Activated T-cell treated with anti-CD3 and anti-CD28 coated beads, Interleukin-2, amount 50 U/mL, for 4 hours (primary cell): ENCODE results near the gene CCDC138. TPM values are rescaled to one million over a fixed set of nuclear protein-coding genes. Genes with fewer than 3 reads are reported as not detected.

ENCODE experiments used
- ATAC-seq, 2 donors: fragments of 200-7000 bp; cut with Tn5 transposase; one replicate each; pipeline ENCODE4 v1.10.0; 2021
- DNase-seq: peaks from one replicate; pipeline ENCODE4 v3.0.0-alpha.2; 2020
- H3K27me3 Mint-ChIP-seq: one replicate; pipeline ENCODE4 v1.8.0; 2021; ENCODE audit warnings: low read depth, mixed read lengths
- H3K36me3 Mint-ChIP-seq: one replicate; pipeline ENCODE4 v1.8.0; 2022; ENCODE audit warnings: mixed read lengths; ENCODE audit not compliant: insufficient read depth
- H3K4me1 Mint-ChIP-seq: one replicate; pipeline ENCODE4 v1.8.0; 2021; ENCODE audit warnings: low read depth, mixed read lengths
- H3K4me3 Mint-ChIP-seq: one replicate; pipeline ENCODE4 v1.8.0; 2021; ENCODE audit warnings: mild to moderate bottlenecking, moderate library complexity, mixed read lengths
- H3K9me3 Mint-ChIP-seq: one replicate; pipeline ENCODE4 v1.8.0; 2021; ENCODE audit warnings: mixed read lengths
- total RNA-seq, 3 donors: library from RNA; stranded (reverse); gene quantifications; one replicate each; pipeline ENCODE4 v1.2.1, GENCODE V29; 2021

Gene CCDC138
- total RNA-seq, 3 donors from 2014 or later = 12.6 to 14.4 (median 12.7) TPM

- ATAC-seq (no peak), DNase-seq (no peak)
- Mint-ChIP-seq H3K4me1 (no peaks in the 10 kb centered on the region), H3K9me3 (peaks cover 24% of the 10 kb centered on the region), H3K4me3 (no peak overlapping the region), H3K36me3 (peaks cover 51% of the 10 kb centered on the region), H3K27me3 (no peaks in the 10 kb centered on the region)
Observed at GRCh38 chr2:108894766-108895165, 108.2 kb downstream of the CCDC138 start.

- Mint-ChIP-seq H3K36me3 (peaks cover 53% of the 10 kb centered on the region), H3K4me3 (no peak overlapping the region), H3K9me3 (peaks cover 22% of the 10 kb centered on the region), H3K4me1 (no peaks in the 10 kb centered on the region), H3K27me3 (no peaks in the 10 kb centered on the region)
- ATAC-seq = no peak
- DNase-seq = no peak
Observed at GRCh38 chr2:108895188-108895587, 108.6 kb downstream of the CCDC138 start.

GRCh38 chr2:108896741-108897140 is 110.2 kb downstream of the CCDC138 start:
- H3K4me3 Mint-ChIP-seq = no peak overlapping the region
- H3K9me3 Mint-ChIP-seq = peaks cover 17% of the 10 kb centered on the region
- no peaks in the 10 kb centered on the region for H3K4me1 Mint-ChIP-seq
- no peak for DNase-seq
- no peaks in the 10 kb centered on the region for H3K27me3 Mint-ChIP-seq
- peaks cover 57% of the 10 kb centered on the region for H3K36me3 Mint-ChIP-seq
- no peak for ATAC-seq

- DNase-seq (no peak), ATAC-seq (no peak)
- no peak overlapping the region for H3K4me3 Mint-ChIP-seq
Observed at GRCh38 chr2:108898315-108899082, 111.9 kb downstream of the CCDC138 start.

GRCh38 chr2:108904680-108905079 is 118.1 kb downstream of the CCDC138 start:
- Mint-ChIP-seq H3K36me3 (peaks cover 30% of the 10 kb centered on the region), H3K4me1 (no peaks in the 10 kb centered on the region), H3K4me3 (no peak overlapping the region), H3K9me3 (peaks cover 6% of the 10 kb centered on the region), H3K27me3 (no peaks in the 10 kb centered on the region)
- DNase-seq (no peak), ATAC-seq (no peak)

More at GRCh38 chr2:108898315-108899082, 111.9 kb downstream of the CCDC138 start:
- H3K27me3 Mint-ChIP-seq = no peaks in the 10 kb centered on the region
- H3K36me3 Mint-ChIP-seq = peaks cover 54% of the 10 kb centered on the region
- H3K9me3 Mint-ChIP-seq = peaks cover 11% of the 10 kb centered on the region
- H3K4me1 Mint-ChIP-seq = no peaks in the 10 kb centered on the region

- Mint-ChIP-seq H3K4me1 (no peaks in the 10 kb centered on the region), H3K27me3 (no peaks in the 10 kb centered on the region), H3K4me3 (no peak overlapping the region), H3K36me3 (peaks cover 27% of the 10 kb centered on the region), H3K9me3 (peaks cover 6% of the 10 kb centered on the region)
- ATAC-seq = no peak
- DNase-seq = no peak
Observed at GRCh38 chr2:108905176-108905575, 118.6 kb downstream of the CCDC138 start.

- Mint-ChIP-seq H3K9me3 (peaks cover 1% of the 10 kb centered on the region), H3K4me3 (no peak overlapping the region), H3K4me1 (no peaks in the 10 kb centered on the region), H3K27me3 (no peaks in the 10 kb centered on the region), H3K36me3 (peaks cover 23% of the 10 kb centered on the region)
- ATAC-seq = no peak
- DNase-seq = no peak
Observed at GRCh38 chr2:108905906-108906305, 119.3 kb downstream of the CCDC138 start.

GRCh38 chr2:108906403-108907077 is 120.0 kb downstream of the CCDC138 start:
- Mint-ChIP-seq H3K4me3 (no peak overlapping the region), H3K4me1 (no peaks in the 10 kb centered on the region), H3K9me3 (no peaks in the 10 kb centered on the region), H3K36me3 (peaks cover 18% of the 10 kb centered on the region), H3K27me3 (no peaks in the 10 kb centered on the region)
- no peak for DNase-seq
- no peak for ATAC-seq

- no peaks in the 10 kb centered on the region for H3K4me1 Mint-ChIP-seq
- no peak for DNase-seq
- peaks cover 12% of the 10 kb centered on the region for H3K36me3 Mint-ChIP-seq
- H3K9me3 Mint-ChIP-seq = no peaks in the 10 kb centered on the region
- H3K4me3 Mint-ChIP-seq = no peak overlapping the region
- no peak for ATAC-seq
- no peaks in the 10 kb centered on the region for H3K27me3 Mint-ChIP-seq
Observed at GRCh38 chr2:108907822-108908712, 121.5 kb downstream of the CCDC138 start.

GRCh38 chr2:108908713-108909070 is 122.1 kb downstream of the CCDC138 start:
- peaks cover 12% of the 10 kb centered on the region for H3K36me3 Mint-ChIP-seq

GRCh38 chr2:108909275-108909823 is 122.8 kb downstream of the CCDC138 start:
- DNase-seq (no peak), ATAC-seq (no peak)
- Mint-ChIP-seq H3K27me3 (no peaks in the 10 kb centered on the region), H3K4me3 (no peak overlapping the region), H3K36me3 (peaks cover 6% of the 10 kb centered on the region), H3K9me3 (no peaks in the 10 kb centered on the region), H3K4me1 (no peaks in the 10 kb centered on the region)

More at GRCh38 chr2:108908713-108909070, 122.1 kb downstream of the CCDC138 start:
- ATAC-seq = no peak
- Mint-ChIP-seq H3K9me3 (no peaks in the 10 kb centered on the region), H3K4me1 (no peaks in the 10 kb centered on the region), H3K4me3 (no peak overlapping the region), H3K27me3 (no peaks in the 10 kb centered on the region)
- no peak for DNase-seq

GRCh38 chr2:108910011-108910431 is 123.5 kb downstream of the CCDC138 start:
- no peaks in the 10 kb centered on the region for H3K9me3 Mint-ChIP-seq
- no peak overlapping the region for H3K4me3 Mint-ChIP-seq
- no peaks in the 10 kb centered on the region for H3K27me3 Mint-ChIP-seq
- no peak for DNase-seq
- no peak for ATAC-seq
- H3K36me3 Mint-ChIP-seq = peaks cover 3% of the 10 kb centered on the region
- no peaks in the 10 kb centered on the region for H3K4me1 Mint-ChIP-seq

- ATAC-seq = no peak
- Mint-ChIP-seq H3K27me3 (no peaks in the 10 kb centered on the region), H3K4me3 (no peak overlapping the region), H3K36me3 (peaks cover 3% of the 10 kb centered on the region), H3K4me1 (no peaks in the 10 kb centered on the region), H3K9me3 (no peaks in the 10 kb centered on the region)
- DNase-seq = no peak
Observed at GRCh38 chr2:108910541-108911396, 124.2 kb downstream of the CCDC138 start.
